HG03045 (cell line): ENCODE data around the gene PSORS1C2.
"Not testable (repeated sequence)": the region's sequence is repeated elsewhere in the genome, so short reads cannot be mapped to it uniquely, and the experiment has no call there.

Experiments
- ATAC-seq: cut with Tn5 transposase; IDR thresholded peaks from one replicate; pipeline ENCODE4 v1.9.1; 2021; ENCODE audit warnings: mild to moderate bottlenecking, moderate library complexity; ENCODE audit not compliant: unreplicated experiment

Gene PSORS1C2

GRCh38 chr6:31168606-31169005, 29.7 kb upstream of the PSORS1C2 start:
- ATAC-seq, result no peak

GRCh38 chr6:31165986-31166385, 27.1 kb upstream of the PSORS1C2 start:
- no peak for ATAC-seq

GRCh38 chr6:31165064-31165832, 26.4 kb upstream of the PSORS1C2 start:
- ATAC-seq, result peak; percentile 62

- not testable (repeated sequence) for ATAC-seq
These were observed 25.7 kb upstream of the PSORS1C2 start for GRCh38 chr6:31164475-31165063.

GRCh38 chr6:31163922-31164321, 25.1 kb upstream of the PSORS1C2 start:
- ATAC-seq, result no peak

- ATAC-seq, result no peak
These were observed 23.7 kb upstream of the PSORS1C2 start for GRCh38 chr6:31162463-31163165.

- ATAC-seq, result no peak
These were observed 22.6 kb upstream of the PSORS1C2 start for GRCh38 chr6:31161216-31162126.

- ATAC-seq, result no peak
These were observed 20.3 kb upstream of the PSORS1C2 start for GRCh38 chr6:31158863-31159855.

GRCh38 chr6:31158140-31158862, 19.4 kb upstream of the PSORS1C2 start, which contains the start of gene TCF19:
Gene TCF19 (plus strand): TSS chr6:31158589. CDS start chr6:31159470, 881 bp downstream.
- peak; percentile 84 for ATAC-seq

- no peak for ATAC-seq
These were observed 18.8 kb upstream of the PSORS1C2 start, which contains the start of gene CCHCR1 for GRCh38 chr6:31157513-31158139. Gene CCHCR1 (minus strand): TSS chr6:31157802. CDS start chr6:31157600, 202 bp downstream.

GRCh38 chr6:31156641-31157040, 17.8 kb upstream of the PSORS1C2 start:
- ATAC-seq, result no peak

- no peak for ATAC-seq
These were observed 15.6 kb upstream of the PSORS1C2 start for GRCh38 chr6:31154436-31154835.

- no peak for ATAC-seq
These were observed 13.9 kb upstream of the PSORS1C2 start for GRCh38 chr6:31152781-31153180.

GRCh38 chr6:31149827-31150447, 11.1 kb upstream of the PSORS1C2 start:
- ATAC-seq, result no peak

GRCh38 chr6:31145386-31145785, 6.5 kb upstream of the PSORS1C2 start:
- ATAC-seq, result no peak

GRCh38 chr6:31144970-31145340, 6.1 kb upstream of the PSORS1C2 start:
- no peak for ATAC-seq

GRCh38 chr6:31144296-31144969, 5.6 kb upstream of the PSORS1C2 start:
- ATAC-seq, result no peak
